DLD1 (cell line): ENCODE measurements around the gene TMCO4.

Experiments used
- in situ Hi-C: cut with HindIII; loops from 2 replicates; pipeline ENCODE4 v1.10.0; 2017; ENCODE audit warnings: low sequenced_read_pairs

TMCO4 gene

DNA sequence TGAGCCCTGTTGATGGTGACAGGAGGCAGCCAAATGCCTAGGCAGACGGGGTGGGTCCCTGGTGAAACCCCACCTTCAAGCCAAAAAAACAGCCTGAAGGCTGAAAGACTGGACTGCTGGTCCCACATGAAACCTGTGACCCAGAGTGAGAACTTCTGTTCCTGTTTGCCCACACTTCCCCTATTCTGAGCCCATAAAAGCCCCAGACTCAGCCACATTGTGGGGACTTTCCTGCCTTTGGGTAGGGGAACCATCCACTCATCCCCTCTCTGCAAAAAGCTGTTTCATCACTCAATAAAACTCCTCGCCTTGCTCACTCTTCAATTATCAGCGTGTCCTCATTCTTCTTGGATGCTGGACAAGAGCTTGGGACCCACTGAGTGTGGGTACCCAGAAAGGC is 109.9 kb downstream of the TMCO4 start:
- in situ Hi-C loops, result no loop called here

DNA sequence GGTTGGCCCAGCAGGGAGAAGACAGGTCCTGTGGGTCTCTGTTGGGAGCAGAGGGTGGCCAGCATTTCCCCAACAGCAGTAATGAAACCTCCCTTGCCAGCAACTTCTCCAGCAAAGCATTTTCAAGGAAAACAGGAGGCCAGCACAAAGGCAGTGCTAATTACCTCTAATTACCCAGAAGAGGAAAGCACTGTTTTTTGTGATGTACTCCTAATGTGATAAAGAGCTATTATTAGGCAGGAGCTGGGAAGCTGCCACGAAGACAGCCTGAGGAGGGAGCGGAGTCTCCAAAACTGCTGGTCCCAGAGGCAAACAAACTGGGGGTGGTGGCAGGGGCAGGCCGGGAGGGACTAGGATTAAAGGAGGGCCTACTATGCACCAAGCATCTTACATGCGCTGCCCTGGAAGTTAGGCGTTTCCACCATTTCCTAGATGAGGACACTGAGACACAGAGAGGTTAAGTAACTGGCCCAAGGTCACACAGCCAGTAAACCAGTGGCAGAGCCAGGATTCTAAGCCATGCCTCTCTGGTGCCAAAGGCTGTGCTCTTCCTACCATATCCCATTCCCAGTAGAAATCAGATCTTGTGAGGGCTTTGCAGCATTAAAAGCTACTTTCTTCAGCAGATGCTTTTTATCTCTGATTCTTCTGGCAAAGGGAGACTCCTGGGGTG is 110.5 kb downstream of the TMCO4 start:
- in situ Hi-C loops, result no loop called here

DNA sequence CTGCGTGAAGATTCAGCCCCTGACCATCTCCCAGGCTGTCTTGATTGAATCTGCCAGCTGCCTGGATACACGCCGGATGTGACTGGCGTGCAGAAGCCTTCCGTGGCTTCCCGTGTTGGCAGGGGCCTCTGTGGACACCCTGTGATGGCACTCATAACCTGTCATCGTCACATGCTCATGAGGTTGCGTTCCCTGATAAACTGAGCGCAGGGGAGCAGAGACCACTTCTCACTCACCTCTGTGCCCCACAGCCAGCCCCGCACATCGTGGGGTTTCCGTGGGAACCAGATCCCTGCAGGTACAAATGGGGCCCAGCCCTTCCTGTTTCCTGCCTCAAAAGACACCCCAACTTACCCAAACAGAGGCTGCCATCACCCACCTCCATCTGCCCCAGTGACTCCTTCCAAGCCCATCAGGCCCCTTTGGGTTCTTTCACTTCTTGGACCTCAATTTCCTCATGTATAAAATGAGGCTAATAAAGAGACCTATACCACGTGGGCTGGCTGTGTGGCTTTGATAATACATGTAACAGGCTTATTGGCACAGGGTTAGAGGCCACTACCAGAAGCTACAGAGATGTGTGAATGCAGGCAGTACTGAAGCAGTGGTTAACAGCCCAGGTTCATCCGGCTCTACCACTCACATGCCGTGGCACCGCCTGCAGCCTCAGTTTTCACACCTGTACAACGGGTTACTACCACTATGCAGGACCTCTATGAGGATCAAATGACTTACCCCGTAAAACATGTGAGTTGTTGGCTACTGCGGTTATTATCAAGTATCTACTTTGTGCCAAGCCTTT is 111.5 kb downstream of the TMCO4 start:
- in situ Hi-C loops, result no loop called here

DNA sequence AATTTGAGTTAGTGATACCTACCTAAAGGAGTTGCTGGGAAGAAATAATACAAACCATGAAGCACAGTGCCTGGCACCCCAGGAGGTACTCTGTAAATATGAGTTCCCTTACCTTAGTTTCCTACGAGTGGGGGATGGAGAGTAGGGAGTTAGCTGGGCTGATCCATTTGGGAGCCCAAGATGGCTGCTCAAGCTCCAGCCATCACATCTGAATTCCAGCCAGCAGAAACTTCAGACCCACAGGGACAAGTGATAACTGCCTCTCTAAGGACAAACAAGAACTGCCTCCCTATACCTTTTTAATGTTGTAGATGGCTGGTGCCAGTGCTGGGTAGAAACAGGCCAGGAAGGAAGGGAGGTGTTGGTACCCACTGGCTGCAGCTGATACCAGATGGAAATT is 112.3 kb downstream of the TMCO4 start:
- in situ Hi-C loops, result no loop called here

DNA sequence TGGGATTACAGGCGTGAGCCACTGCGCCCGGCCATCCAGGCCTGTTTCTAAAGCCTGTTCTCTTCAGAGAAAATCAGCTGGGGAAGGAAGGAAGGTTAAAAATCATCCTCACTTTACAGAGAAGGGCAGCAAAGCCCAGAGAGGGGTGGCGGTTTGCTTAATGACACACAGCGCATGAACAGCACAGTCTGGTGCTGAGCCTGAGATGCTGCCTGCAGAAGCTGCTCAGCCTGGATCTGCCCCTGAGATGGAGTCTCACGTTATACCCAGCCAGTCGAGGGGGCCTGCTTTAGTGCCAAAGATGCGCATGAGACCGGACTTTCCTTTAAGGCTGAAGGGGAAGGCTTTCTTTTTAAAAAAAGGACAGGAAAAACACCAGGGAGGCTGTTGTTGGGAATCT is 113.7 kb downstream of the TMCO4 start:
- in situ Hi-C loops, result no loop called here

DNA sequence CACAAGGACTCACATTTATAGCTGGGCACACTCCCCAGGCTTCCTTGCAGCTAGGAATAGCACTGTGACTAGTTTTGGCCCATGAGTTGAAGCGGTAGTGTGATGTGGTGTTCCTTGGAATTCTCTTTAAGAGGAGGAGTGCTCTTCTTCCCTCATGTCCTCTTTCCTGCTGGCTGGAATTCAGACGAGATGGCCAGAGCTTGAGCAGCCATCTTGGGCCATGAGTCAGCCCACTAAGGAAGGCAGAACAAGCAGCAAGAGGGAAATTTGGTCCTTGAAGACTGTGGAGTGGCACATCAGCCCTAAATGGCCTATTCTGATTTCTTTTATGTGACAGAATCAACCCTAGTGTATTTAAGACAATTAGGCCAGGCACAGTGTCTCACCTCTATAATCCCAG is 115.0 kb downstream of the TMCO4 start:
- in situ Hi-C loops, result no loop called here

DNA sequence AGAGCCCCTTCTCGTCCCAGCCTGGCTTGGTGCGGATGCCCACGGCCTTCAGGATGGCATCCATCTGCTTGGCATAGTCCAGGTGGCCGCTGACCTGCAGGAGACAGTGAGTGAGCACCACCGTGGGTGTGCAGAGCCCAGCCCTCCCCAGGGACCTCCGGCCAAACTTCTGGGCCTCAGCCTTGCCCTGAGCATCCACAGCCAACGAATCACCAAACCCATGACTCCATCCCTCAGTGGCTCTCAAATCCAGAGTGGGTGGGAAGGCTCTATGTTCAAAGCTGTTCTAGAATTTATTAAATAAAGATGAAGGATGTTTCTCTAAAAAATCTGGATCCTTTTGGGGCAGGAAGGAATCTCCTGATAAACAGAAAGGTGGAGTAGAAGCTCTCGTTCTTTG is 116.4 kb downstream of the TMCO4 start:
- in situ Hi-C loops, result no loop called here

DNA sequence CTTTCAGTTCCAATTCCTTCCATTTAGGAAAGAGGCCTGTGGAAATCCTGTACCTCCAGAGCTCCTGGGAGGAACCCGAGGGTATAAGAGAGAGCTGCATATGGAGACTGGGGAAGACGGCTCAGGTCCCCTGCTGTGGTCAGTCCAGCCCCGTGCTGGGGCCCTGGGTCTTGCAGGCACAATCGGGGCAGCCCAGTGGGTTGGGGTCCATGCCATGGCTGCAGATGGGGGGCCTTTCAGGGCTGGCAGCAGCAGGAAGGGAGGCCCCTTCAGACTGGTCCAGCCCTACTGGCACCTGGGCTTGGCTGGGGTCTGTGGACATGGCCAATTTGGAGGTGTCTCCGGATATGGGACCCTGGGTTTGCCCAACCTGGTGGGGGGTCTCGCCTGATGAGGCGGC is 116.8 kb downstream of the TMCO4 start:
- in situ Hi-C loops, result no loop called here

DNA sequence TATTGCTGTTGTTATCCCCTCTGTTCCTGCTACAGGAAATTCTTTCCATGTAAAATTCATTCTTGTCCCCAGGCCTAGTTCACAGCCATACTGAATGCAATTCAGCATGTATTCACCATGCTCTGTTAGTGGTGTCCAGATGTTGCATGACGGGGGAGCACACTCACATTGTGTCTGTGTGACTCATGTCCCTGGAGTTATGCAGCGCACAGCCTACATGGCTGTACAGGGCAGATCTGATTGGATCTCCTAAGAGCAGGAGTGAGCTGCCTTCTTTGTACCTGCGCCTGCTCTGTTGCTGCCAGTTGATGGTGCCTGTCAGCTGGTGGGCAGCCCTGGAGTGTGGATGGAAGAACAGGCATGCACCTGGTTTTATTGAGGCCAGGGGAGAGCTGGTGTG is 117.5 kb downstream of the TMCO4 start:
- in situ Hi-C loops, result no loop called here

DNA sequence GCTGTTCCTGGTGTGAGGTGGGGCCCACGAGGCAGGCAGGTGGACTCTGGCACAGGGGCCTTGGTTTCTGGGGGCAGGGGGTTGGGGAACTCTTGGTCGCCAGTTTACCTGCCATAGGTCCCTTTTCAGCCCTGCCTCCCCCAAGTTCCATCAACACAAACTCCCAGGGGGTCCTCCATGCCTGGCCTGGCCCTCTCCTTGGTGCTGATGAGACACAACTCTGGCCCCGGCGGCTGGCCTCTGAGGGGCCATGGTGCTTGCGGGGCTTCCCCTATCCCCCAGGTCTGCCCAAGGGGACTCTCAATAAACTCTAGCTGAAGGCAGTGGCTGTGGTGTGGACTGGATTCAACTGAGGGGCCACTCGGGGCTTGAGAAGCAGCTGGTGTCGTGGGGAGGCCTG is 119.1 kb downstream of the TMCO4 start:
- in situ Hi-C loops, result no loop called here

DNA sequence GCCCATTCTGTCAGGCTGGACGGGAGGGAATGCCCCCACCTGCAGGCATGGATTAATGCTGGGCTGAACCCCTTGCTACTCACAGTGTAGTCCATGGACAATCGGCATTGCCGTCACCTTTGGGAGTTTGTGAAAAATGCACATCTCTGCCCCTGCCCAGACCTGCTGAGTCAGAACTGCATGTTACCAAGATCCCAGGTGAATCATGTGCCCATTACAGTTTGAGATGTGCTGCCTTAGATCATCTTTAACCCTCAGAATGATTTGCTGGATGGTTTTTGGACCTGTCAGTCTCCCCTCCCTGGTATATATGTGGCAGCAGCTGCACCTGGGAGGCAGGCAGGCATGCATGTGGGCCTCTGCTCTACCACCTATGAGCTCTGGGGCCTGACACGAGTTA is 120.0 kb downstream of the TMCO4 start:
- in situ Hi-C loops, result no loop called here

DNA sequence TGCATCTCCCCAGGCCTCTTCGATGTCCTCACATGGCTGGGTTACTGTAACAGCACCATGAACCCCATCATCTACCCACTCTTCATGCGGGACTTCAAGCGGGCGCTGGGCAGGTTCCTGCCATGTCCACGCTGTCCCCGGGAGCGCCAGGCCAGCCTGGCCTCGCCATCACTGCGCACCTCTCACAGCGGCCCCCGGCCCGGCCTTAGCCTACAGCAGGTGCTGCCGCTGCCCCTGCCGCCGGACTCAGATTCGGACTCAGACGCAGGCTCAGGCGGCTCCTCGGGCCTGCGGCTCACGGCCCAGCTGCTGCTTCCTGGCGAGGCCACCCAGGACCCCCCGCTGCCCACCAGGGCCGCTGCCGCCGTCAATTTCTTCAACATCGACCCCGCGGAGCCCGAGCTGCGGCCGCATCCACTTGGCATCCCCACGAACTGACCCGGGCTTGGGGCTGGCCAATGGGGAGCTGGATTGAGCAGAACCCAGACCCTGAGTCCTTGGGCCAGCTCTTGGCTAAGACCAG is 120.7 kb downstream of the TMCO4 start:
- in situ Hi-C loops, result no loop called here

DNA sequence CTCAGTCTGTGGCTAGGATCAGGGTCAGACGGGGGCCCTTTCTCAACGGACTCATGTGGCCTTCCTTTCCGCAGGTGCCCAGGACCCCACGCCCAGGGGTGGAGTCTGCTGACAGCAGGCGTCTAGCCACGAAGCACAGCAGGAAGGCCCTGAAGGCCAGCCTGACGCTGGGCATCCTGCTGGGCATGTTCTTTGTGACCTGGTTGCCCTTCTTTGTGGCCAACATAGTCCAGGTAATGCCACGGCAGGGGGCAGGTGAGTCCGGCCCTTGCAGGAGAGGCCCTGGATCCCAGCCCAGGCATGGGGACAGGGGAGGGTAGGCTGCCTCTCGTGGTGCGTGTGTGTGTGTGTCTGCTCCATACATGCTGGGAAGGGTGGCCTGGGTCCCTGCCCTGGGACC is 121.2 kb downstream of the TMCO4 start:
- in situ Hi-C loops, result no loop called here

DNA sequence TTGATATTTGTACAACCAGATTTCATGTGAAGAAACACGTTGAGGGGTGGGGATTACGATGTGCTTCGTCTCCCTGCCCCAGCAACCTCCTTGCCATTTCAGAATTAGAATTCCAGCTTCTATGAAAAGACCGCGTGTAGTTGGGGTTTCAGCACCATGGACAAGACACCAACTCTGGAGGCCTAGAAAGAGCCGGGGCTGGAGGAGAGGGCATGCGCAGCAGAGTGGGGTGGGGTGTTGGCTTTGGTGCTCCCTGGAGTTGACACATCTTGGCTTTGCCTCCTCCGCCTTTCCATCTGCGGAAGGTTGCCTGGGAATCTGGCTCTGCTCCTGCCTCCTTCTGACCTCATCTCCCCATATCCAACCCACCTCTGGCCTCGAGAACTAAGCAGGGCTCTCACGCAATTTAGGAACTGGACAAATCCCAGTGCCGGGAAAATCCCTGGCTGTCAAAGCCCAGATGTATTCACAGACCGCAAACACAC is 123.2 kb downstream of the TMCO4 start:
- in situ Hi-C loops, result no loop called here

DNA sequence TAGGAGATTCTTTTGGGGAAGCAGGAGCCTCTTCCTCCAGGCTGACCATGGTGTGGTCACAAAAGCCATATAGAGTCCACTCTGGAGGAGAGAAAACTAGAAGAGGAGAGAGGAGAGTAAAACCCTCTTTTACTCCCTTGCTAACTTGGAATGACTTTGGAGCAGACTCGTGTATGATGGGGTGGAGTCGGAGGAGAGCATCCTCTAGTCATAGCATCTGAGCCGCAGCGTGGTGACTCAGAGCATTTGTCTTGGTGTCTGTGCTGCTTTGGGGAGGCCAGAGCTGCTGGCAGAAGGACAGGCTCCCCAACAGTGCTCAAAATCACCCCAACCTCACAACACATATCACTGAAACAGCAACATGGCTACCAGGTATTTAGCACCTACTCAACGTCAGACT is 123.9 kb downstream of the TMCO4 start:
- in situ Hi-C loops, result no loop called here

DNA sequence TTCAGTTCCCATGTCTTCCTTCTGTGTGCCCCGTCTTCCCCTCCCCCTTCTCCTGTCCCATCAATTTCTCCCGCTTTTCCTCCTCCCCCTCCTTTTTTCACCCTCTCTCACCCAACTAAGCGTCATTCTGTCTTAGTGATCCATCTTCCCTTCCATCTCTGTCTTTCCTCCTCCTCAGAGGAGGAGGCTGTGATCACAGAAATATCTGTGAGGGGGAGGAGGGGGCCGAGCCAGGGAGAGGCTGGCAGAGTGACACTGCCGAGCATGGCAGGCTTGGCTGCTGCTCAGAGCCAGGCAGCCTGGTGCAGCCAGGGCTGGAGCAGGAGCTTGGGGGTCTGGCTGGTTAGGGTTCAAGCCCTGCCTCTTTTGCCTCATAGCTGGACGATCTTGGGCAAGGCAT is 127.5 kb downstream of the TMCO4 start:
- in situ Hi-C loops, result no loop called here

DNA sequence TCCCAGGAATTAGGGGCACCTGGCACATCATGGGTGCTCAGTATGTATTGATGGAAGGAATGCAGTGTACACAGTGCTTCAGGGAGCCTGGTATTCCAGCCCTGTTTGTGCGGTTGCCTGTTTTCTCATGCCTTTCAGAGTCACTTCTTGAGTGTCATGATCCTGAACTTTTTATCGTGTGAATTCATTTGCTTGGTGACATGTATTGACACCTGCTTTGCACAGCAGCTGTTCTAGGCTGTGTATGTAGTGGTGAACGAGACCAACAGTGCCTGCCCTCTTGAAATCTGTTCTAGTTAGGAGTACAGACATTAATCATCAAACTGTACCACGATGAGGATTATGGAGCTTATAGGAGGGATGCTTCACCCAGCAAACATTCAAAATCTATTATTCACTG is 128.9 kb downstream of the TMCO4 start:
- in situ Hi-C loops, result no loop called here

DNA sequence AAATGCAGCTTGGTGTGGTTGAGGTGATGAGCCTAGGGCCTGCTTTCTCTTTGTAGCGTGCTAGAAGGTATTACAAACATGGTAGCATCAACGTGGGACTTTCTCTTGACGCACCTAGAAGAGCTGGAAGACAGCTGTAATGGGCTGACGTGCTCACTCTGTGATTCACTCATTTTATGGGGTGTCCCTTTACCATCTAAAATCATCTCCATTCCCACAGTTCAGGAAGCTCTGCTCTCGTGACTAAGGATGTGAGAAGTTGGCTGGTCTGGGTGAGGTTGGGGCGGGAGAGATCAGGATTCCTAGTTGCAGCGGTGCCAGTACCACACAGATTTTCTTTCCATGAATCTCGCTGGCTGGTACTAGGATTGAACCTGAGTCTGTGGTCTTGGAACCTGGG is 130.8 kb downstream of the TMCO4 start:
- in situ Hi-C loops, result no loop called here

DNA sequence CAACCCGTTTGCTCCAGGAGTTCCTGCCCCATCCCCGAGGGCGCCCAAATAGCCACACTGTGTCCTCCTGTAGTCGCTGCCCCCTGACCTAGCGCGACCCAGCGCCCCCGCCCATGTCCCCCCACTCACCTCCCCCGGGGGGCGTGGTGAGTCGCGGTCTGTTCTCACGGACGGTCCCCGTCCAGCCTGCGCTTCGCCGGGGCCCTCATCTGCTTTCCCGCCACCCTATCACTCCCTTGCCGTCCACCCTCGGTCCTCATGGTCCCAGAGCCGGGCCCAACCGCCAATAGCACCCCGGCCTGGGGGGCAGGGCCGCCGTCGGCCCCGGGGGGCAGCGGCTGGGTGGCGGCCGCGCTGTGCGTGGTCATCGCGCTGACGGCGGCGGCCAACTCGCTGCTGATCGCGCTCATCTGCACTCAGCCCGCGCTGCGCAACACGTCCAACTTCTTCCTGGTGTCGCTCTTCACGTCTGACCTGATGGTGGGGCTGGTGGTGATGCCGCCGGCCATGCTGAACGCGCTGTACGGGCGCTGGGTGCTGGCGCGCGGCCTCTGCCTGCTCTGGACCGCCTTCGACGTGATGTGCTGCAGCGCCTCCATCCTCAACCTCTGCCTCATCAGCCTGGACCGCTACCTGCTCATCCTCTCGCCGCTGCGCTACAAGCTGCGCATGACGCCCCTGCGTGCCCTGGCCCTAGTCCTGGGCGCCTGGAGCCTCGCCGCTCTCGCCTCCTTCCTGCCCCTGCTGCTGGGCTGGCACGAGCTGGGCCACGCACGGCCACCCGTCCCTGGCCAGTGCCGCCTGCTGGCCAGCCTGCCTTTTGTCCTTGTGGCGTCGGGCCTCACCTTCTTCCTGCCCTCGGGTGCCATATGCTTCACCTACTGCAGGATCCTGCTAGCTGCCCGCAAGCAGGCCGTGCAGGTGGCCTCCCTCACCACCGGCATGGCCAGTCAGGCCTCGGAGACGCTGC is 133.9 kb downstream of the TMCO4 start:
- in situ Hi-C loops, result no loop called here

DNA sequence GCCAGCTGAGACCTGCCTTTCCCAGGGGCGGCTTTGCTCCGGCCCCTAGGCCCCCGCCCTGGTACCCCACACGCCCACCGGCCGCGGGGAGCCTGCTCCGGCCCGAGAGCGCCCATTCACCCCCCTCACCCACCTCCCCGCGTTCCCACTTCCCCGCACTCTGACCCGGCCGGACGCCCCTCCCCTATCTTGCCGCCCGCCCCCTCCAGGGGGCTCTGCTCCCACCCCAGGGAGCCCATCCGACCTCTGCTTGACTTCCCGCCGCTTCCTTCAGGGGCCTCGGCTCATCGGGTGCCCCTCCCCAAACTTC is 134.6 kb downstream of the TMCO4 start:
- in situ Hi-C loops, result no loop called here

DNA sequence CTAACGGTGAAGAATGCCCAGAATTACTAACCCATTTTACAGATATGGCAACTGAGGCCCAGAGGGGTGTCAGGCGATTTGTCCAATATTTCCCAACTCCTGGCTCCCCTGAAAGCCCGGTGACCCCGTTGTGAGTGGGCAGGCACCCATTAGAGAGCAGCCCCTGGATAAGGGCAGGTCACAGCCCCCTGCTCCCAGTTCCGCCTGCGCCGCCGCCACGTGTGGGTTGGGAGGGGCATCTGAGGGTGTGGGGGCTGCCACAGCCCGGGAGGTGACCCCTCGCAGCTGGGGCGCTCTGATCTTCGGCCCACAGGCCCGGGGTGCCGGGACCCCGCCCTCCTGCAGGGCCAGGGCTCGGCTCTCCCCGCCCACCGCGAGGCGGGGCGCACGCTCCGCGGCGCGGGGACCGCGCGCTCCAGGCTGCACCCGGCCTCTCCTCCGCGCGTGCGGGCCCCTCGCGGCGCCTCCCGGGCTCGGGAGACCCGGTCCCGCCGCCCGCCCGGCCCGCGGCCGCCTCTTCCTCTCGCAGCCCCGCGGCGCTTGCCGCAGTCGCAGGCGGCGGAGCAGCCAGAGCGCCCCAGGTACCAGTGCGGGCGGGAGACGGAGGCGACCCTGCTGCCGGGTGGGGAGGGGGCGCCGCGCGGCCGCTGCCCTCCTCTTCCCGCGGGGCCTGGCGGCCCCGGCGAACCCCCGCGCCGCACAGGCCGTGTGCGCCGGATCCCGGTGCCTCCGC is 135.1 kb downstream of the TMCO4 start, which contains the start of gene HTR6:
Gene HTR6, plus strand, starts transcription at position 423 of the 733 bp plus-strand sequence. CDS start 879 bp downstream, outside the sequence.
- in situ Hi-C loops, result no loop called here
